ENCODE data around the gene PLXNA3. TPM values are rescaled to one million over a fixed set of nuclear protein-coding genes. Genes with fewer than 3 reads are reported as not detected.
A peak's percentile ranks its signal among the peaks of the same experiment; 100 is the strongest.

The PLXNA3 gene
- total RNA-seq, 1 donor from 2014 or later, result 69.5 TPM

GRCh38 chrX:154452823-154453222 is 5.3 kb upstream of the PLXNA3 start:
- peaks cover 28% of the 10 kb centered on the region for H3K36me3 Mint-ChIP-seq (ENCODE audit: low read depth)
- CTCF ChIA-PET, result no interaction called here
- H3K4me1 Mint-ChIP-seq, result peaks cover 5% of the 10 kb centered on the region
- no peak overlapping the region for H3K27ac Mint-ChIP-seq
- POLR2A ChIA-PET, result no interaction called here
- DNase-seq (no peak), ATAC-seq (ENCODE audit: low read depth) (no peak)
- no peak for TF ChIP-seq CTCF (IDR thresholded peaks at IDR 0.05)
- H3K27me3 Mint-ChIP-seq, result no peaks in the 10 kb centered on the region
- no peak overlapping the region for H3K4me3 Mint-ChIP-seq
- intact Hi-C loops (cut with micrococcal nuclease), result loop anchor here (10.0 kb wide), 1 partner anchor 62 kb away; the partner anchor contains the start of gene FAM3A
- H3K9me3 Mint-ChIP-seq, result no peaks in the 10 kb centered on the region

GRCh38 chrX:154457491-154458115 is 478 bp upstream of the PLXNA3 start:
- Mint-ChIP-seq H3K27me3 (no peaks in the 10 kb centered on the region), H3K36me3 (ENCODE audit: low read depth) (peaks cover 20% of the 10 kb centered on the region), H3K4me3 (peak overlapping the region; percentile 93), H3K27ac (peak overlapping the region; percentile 94), H3K9me3 (no peaks in the 10 kb centered on the region), H3K4me1 (peaks cover 14% of the 10 kb centered on the region)
- ATAC-seq (ENCODE audit: low read depth) (peak; percentile 70), DNase-seq (no peak)
- TF ChIP-seq CTCF (IDR thresholded peaks at IDR 0.05), result no peak
- POLR2A ChIA-PET, result interaction anchor here (0.6 to 3.0 kb wide), 12 partner anchors 11 to 70 kb away, joined by 3 to 27 read pairs (median 4); partner anchors contain the start of genes FAM3A, FAM50A, LAGE3 and RPL10
- intact Hi-C loops (cut with micrococcal nuclease), result loop anchor here (1.0 to 10.0 kb wide), 5 partner anchors 13 to 57 kb away; partner anchors contain the start of genes FAM3A, FAM50A, GDI1 and SLC10A3
- CTCF ChIA-PET, result no interaction called here

GRCh38 chrX:154458954-154459778 is 1.1 kb downstream of the PLXNA3 start:
- ATAC-seq (ENCODE audit: low read depth), result peak; percentile 41
- ChIA-PET CTCF (interaction anchor here (0.7 to 1.4 kb wide), 2 partner anchors 68 to 86 kb away, joined by 3 read pairs; no protein-coding TSS in a partner anchor), POLR2A (interaction anchor here (0.6 to 3.0 kb wide), 12 partner anchors 10 to 68 kb away, joined by 3 to 27 read pairs (median 5); partner anchors contain the start of genes ATP6AP1, FAM3A, RPL10 and SLC10A3)
- DNase-seq, result no peak
- intact Hi-C loops (cut with micrococcal nuclease), result loop anchor here (5.0 to 10.0 kb wide), 2 partner anchors 33 to 56 kb away; partner anchors contain the start of genes FAM3A and SLC10A3
- Mint-ChIP-seq H3K27ac (peak overlapping the region; percentile 30), H3K27me3 (no peaks in the 10 kb centered on the region), H3K4me1 (peaks cover 14% of the 10 kb centered on the region), H3K9me3 (no peaks in the 10 kb centered on the region), H3K36me3 (ENCODE audit: low read depth) (peaks cover 19% of the 10 kb centered on the region), H3K4me3 (peak overlapping the region; percentile 83)
- no peak for TF ChIP-seq CTCF (IDR thresholded peaks at IDR 0.05)

- Mint-ChIP-seq H3K36me3 (ENCODE audit: low read depth) (peaks cover 20% of the 10 kb centered on the region), H3K4me1 (peaks cover 14% of the 10 kb centered on the region), H3K4me3 (peak overlapping the region; percentile 11), H3K9me3 (no peaks in the 10 kb centered on the region), H3K27me3 (no peaks in the 10 kb centered on the region), H3K27ac (no peak overlapping the region)
- ATAC-seq (ENCODE audit: low read depth), result no peak
- CTCF ChIA-PET, result interaction anchor here (1.4 kb wide), 1 partner anchor 67 kb away, joined by 3 read pairs; no protein-coding TSS in a partner anchor
- TF ChIP-seq CTCF (IDR thresholded peaks at IDR 0.05), result no peak
- DNase-seq, result no peak
- POLR2A ChIA-PET, result interaction anchor here (0.6 to 3.0 kb wide), 6 partner anchors 10 to 67 kb away, joined by 3 to 27 read pairs (median 5); partner anchors contain the start of genes RPL10, SLC10A3 and TAFAZZIN
- intact Hi-C loops (cut with micrococcal nuclease), result loop anchor here (5.0 to 10.0 kb wide), 2 partner anchors 32 to 55 kb away; partner anchors contain the start of genes FAM3A and SLC10A3
Measured at GRCh38 chrX:154459832-154460231, 1.8 kb downstream of the PLXNA3 start.

All from activated B cell treated with CpG ODN at 0.5 μM for 24 hours (primary cell).